NCI-H69 (cell line): Measurements from ENCODE around the gene SORD.

Source experiments
- DNase-seq: peaks from one replicate; lab custom pipeline; 2025; lab: John Stamatoyannopoulos, UW

Gene SORD

DNA sequence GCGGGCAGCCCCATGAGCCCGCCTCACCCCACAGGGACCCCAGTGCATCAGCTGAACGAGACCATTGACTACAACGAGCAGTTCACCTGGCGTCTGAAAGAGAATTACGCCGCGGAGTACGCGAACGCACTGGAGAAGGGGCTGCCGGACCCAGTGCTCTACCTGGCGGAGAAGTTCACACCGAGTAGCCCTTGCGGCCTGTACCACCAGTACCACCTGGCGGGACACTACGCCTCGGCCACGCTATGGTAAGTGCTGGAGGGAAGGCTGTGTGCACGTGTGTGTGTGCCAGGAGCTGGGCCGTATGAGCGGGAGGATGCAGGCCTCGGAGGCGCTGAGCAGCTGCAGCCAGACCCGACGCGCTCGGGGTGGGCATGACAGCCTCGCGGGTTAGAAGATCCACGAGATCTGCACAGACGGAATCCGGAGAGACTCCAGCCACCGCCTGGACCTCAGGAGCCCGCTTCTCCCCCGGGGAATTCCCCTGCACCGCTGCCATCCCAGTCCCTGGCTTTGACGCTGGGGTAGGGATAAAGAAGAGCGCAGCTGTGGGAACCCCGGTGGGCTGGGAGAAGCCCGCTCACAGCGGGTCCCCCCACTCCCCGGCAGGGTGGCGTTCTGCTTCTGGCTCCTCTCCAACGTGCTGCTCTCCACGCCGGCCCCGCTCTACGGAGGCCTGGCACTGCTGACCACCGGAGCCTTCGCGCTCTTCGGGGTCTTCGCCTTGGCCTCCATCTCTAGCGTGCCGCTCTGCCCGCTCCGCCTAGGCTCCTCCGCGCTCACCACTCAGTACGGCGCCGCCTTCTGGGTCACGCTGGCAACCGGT lies 93.7 kb downstream of the SORD start:
- DNase-seq = peak; percentile 50

- DNase-seq = no peak
Observed at GRCh38 chr15:45117308-45118130, 94.5 kb downstream of the SORD start.

DNA sequence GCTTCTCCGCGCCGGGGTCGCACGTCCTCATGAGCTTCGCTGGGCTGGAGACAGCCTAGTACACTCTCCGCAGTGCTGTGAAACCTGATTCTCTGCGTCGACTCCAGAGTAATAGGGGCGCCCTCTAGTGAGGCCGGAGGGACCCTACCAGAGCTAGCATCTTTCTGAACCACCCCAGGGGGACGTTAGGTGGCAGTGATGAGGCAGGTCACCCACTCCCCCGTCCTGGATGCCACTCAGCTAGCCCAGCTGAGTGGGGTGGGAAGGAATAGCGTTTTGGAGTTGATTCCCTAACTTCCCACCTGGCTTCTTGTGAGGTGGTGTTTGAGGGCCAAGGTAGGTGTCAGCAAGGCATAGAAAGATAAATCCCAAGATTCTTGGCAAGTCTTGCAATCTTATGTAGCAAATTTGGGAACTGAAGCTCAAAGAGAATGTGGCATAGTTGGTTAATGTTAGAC lies 95.2 kb downstream of the SORD start:
- DNase-seq = peak; percentile 94

- no peak for DNase-seq
Observed at GRCh38 chr15:45118996-45119395, 96.0 kb downstream of the SORD start.

DNA sequence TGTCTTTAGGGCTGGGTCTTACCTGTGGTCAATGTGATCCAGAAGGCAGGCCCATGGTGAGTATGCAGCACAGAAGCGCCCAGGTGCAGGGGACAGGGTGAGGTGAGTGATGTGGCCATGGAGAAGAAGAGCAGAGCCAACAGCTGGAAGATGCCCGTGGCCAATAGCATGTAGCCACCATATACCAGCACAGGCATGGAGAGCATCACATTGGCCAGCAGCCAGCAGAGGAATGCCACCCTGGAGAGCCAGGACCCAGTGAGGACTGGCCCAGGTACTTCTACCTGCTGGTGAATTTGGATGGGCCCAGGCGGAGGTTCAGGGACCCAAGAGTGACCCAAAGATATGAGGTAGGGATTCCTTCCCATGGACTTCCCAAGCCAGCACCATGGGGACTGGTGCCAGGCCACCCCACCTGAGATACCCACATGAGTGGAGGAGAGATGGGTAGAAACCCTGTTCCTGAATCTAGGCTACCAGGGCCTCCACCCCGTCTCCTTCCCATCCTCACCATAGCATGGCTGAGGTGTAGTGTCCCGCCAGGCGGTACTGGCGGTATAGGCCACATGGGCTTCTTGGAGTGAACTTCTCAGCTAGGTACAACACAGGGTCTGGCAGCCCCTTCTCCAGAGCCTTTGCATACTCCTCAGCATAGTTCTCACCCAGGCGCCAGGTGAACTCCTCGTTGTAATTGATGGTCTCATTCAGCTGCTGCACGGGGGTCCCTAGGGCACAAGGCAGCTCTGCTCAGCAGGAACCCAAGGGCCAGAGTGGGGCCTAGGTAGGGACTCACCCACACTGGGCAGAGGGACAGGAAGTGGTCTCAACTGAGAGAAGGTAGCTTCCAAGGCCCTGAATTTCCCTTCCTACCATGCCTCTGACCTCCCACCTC lies 97.3 kb downstream of the SORD start:
- DNase-seq = no peak

DNA sequence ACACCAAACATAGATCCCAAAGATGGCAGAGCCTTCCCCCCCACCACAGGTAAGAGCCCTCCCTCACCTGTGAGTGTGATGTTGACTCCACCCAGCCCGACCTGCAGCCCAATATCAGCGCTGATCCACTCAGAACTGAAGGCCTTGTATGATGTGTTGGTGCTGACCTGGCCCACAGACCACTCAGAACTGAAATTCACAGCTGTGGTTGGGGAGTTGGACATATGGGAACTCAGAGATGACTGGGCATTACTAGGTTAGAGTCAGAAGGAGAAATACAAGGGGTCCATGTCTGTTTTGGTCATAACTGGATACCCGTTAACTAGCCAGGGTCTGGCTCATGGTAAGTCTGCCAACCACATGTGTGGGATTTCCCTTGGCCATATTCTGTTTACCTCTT lies 98.0 kb downstream of the SORD start:
- no peak for DNase-seq

DNA sequence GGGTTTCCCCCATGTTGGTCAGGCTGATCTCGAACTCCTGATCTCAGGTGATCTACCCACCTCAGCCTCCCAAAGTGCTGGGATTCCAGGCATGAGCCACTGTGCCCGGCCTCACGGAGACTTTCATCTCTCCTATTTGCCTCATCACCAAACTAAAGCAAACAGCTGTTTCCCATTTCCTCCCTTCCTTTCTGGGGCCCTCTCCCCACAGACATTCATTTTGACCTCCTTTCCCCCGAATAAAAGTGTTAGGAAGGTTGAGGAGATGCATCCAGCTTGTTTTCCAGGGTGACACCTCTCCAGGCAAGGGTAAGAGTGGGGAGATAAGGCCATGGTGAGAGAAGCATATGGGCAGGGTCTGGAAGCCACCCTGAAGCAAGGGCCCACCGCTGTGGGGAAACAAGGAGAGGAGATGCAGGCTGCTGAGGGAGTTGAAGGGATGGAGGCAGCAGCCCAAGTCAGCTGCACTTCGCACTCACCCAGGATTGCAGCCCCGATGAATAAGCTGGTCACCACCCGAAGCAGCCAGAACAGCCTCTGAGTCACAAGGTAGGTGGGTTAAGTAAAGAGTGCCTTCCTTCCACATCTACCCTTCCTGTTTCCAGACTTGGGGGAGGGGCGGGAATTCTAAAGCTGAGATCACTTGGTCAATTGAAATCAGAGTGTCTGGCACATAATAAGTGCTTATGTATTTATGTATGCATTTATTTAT lies 98.9 kb downstream of the SORD start:
- no peak for DNase-seq

- no peak for DNase-seq
Observed at GRCh38 chr15:45122719-45123118, 99.7 kb downstream of the SORD start.

- no peak for DNase-seq
Observed at GRCh38 chr15:45123397-45123796, 100.4 kb downstream of the SORD start.

DNA sequence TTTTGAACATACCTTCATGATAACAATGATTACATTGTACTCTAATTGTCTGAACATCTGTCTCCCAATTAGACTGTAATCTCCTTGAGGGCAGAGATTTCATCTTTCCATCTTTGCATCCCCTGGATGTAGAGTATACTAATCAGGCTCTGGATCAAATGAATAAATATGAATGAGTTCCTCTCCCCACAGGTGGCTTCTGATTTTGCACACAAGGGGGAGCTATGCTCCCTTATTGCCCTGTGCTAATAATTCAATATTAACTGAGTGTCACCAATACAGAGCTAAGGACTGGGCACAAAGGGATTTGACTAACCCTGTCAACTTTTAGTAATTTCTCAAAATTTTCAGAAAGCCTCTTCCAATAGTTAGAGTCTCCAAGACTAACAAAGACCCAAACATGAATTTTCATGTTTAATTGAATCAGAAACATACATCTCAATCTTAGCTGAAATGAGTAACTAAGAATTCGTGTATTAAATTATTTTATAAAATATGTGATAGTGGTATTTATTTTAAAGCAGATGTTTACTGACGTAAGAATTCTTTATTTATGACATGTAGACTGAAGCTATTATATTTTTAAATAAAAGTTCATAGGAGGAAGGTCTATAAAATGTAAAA lies 103.7 kb downstream of the SORD start:
- DNase-seq = peak; percentile 61
